K562 (cell line): ENCODE data around the gene JDP2. TPM values are rescaled to one million over a fixed set of nuclear protein-coding genes. Genes with fewer than 3 reads are reported as not detected.

ENCODE experiments used
- ATAC-seq: fragments of 200-7000 bp; cut with Tn5 transposase; 3 replicates; pipeline ENCODE4 v1.9.1; 2020; ENCODE audit warnings: moderate library complexity
- BruUV-seq: library from RNA; stranded (reverse); fragments of 400-500 nt; replicated peaks from 2 replicates; lab custom pipeline; 2021; lab: Mats Ljungman, UMichigan
- CTCF ChIA-PET: fragments of 300-600 bp; formaldehyde crosslinking; extraction: SDS; loops from one replicate; lab custom pipeline; 2021; ENCODE audit warnings: low intra/inter-chr PET ratio; lab: Yijun Ruan, JAX
- POLR2A ChIA-PET: fragments of 300-600, 350-650 bp; sonication (Branson Sonifier 250); formaldehyde crosslinking; extraction: SDS; loops from one replicate; lab custom pipeline; 2021; ENCODE audit warnings: antibody characterized with exemption, inconsistent platforms; lab: Yijun Ruan, JAX
- DNase-seq, 4 experiments: peaks; one replicate each; pipeline versions ENCODE4 v3.0.0 to v3.0.0-alpha.2; 2011 to 2018; ENCODE audit warnings: low spot score in 3 of 4, mixed read lengths in 3 of 4; ENCODE audit errors: extremely low read depth in 1 of 4
- FAIRE-seq: peaks from 2 replicates; lab custom pipeline; 2011; peaks lifted over from hg19 to GRCh38; lab: Jason Lieb, UNC
- H2AFZ ChIP-seq: 2 replicates; pipeline ENCODE4 v1.6.0; 2011; ENCODE audit warnings: low read depth, low read length, control low read depth, inconsistent platforms
- H3K27ac ChIP-seq: fragments of 200-600 bp; 3 replicates; pipeline ENCODE4 v1.8.0; 2011; ENCODE audit warnings: low read depth, mild to moderate bottlenecking, control low read depth, inconsistent platforms, low read length, moderate library complexity, mixed read lengths; ENCODE audit errors: extremely low read depth
- H3K27me3 ChIP-seq, 2 experiments: fragments of 300-600 bp in 1 of 2; 2 replicates in 1 of 2; 3 replicates in 1 of 2; pipeline versions ENCODE4 v1.6.0 to v1.8.0; 2011; ENCODE audit warnings: inconsistent platforms in 2 of 2, low read length in 2 of 2, mild to moderate bottlenecking in 1 of 2, mixed read lengths in 1 of 2, moderate library complexity in 1 of 2; ENCODE audit not compliant: control insufficient read depth in 2 of 2, insufficient read depth in 2 of 2
- H3K36me3 ChIP-seq: fragments of 300-600 bp; 3 replicates; pipeline ENCODE4 v1.8.0; 2011; ENCODE audit warnings: mild to moderate bottlenecking, low read length, inconsistent platforms; ENCODE audit not compliant: control insufficient read depth, insufficient read depth
- H3K4me1 ChIP-seq, 2 experiments: fragments of 200-600 bp in 1 of 2; replicated peaks in 1 of 2; 2 replicates in 1 of 2; 3 replicates in 1 of 2; pipeline versions ENCODE4 v1.5.1 to v1.8.0; 2011; ENCODE audit warnings: inconsistent platforms in 2 of 2, low read length in 2 of 2, mild to moderate bottlenecking in 1 of 2, mixed read lengths in 1 of 2, moderate library complexity in 1 of 2; ENCODE audit not compliant: control insufficient read depth in 2 of 2, insufficient read depth in 2 of 2
- H3K4me2 ChIP-seq: 2 replicates; pipeline ENCODE4 v1.6.1; 2011; ENCODE audit warnings: low read length, control low read depth, inconsistent platforms, mixed read lengths; ENCODE audit not compliant: insufficient read depth
- H3K4me3 ChIP-seq: fragments of 200-600 bp; sonication (generic), shearing (Covaris generic); 2 replicates; pipeline ENCODE4 v1.5.1; 2016; ENCODE audit warnings: control low read depth, inconsistent platforms
- H3K79me2 ChIP-seq: fragments of 200-600 bp; 3 replicates; pipeline ENCODE4 v1.8.0; 2011; ENCODE audit warnings: low read length, inconsistent platforms; ENCODE audit not compliant: control insufficient read depth, insufficient read depth
- H3K9ac ChIP-seq, 2 experiments: 2 replicates each; pipeline versions ENCODE4 v1.6.0 to v1.6.1; 2011; ENCODE audit warnings: low read depth in 2 of 2, low read length in 2 of 2, control low read depth in 1 of 2, inconsistent platforms in 1 of 2, mild to moderate bottlenecking in 1 of 2, mixed read lengths in 1 of 2; ENCODE audit not compliant: insufficient read depth in 1 of 2
- H3K9me1 ChIP-seq: one replicate; pipeline ENCODE4 v1.6.0; 2011; ENCODE audit warnings: inconsistent platforms, mild to moderate bottlenecking, low read length, moderate library complexity; ENCODE audit not compliant: control insufficient read depth, insufficient read depth
- H3K9me3 ChIP-seq: replicated peaks from 2 replicates; pipeline ENCODE4 v1.5.1; 2011; ENCODE audit warnings: low read depth, low read length, inconsistent platforms; ENCODE audit not compliant: control insufficient read depth, insufficient read depth
- H4K20me1 ChIP-seq: replicated peaks from 2 replicates; pipeline ENCODE4 v1.6.1; 2011; ENCODE audit warnings: low read length, inconsistent platforms, mixed read lengths; ENCODE audit not compliant: control insufficient read depth, insufficient read depth
- ARID3B ChIP-seq: fragments of 250-450 bp; sonication (Bioruptor Pico); IDR thresholded peaks from 2 replicates; pipeline ENCODE4 v1.4.0; 2020; ENCODE audit warnings: borderline replicate concordance
- CEBPB ChIP-seq: fragments of 450-650 bp; IDR thresholded peaks from 2 replicates; pipeline ENCODE4 v1.6.1; 2016; ENCODE audit warnings: missing genetic modification characterization, missing compliant biosample characterization
- E4F1 ChIP-seq: fragments of 250-450 bp; sonication (Bioruptor Pico); IDR thresholded peaks from 2 replicates; pipeline ENCODE4 v1.5.0; 2021; ENCODE audit warnings: mild to moderate bottlenecking, borderline replicate concordance
- FOXA3 ChIP-seq, 2 experiments: fragments of 450-650 bp in 1 of 2; sonication (generic) in 1 of 2; formaldehyde crosslinking; IDR thresholded peaks in 1 of 2; conservative IDR thresholded peaks in 1 of 2; 2 replicates each; pipeline versions ENCODE4 v1.4.0 to v1.8.0; 2020 to 2022; ENCODE audit warnings: mild to moderate bottlenecking in 2 of 2, missing genetic modification reagents in 1 of 2
- GATAD2B ChIP-seq: fragments of 450-650 bp; IDR thresholded peaks from 2 replicates; pipeline ENCODE4 v1.6.1; 2017; ENCODE audit warnings: mild to moderate bottlenecking, borderline replicate concordance
- MCM5 ChIP-seq: fragments of 450-650 bp; IDR thresholded peaks from 2 replicates; pipeline ENCODE4 v1.6.1; 2016; ENCODE audit warnings: low read depth
- MEIS2 ChIP-seq: fragments of 450-650 bp; IDR thresholded peaks from 2 replicates; pipeline ENCODE4 v1.6.1; 2014; ENCODE audit warnings: mild to moderate bottlenecking; ENCODE audit not compliant: partially characterized antibody
- RBM39 ChIP-seq: fragments of 200-400 bp; formaldehyde crosslinking; optimal IDR thresholded peaks from 2 replicates; pipeline ENCODE3; 2018; ENCODE audit warnings: low read depth, low read length
- STAG1 ChIP-seq: sonication (generic); formaldehyde crosslinking; IDR thresholded peaks from 2 replicates; pipeline ENCODE4 v1.5.0; 2020; ENCODE audit warnings: missing genetic modification reagents, borderline replicate concordance
- ZKSCAN1 ChIP-seq: fragments of 150-350 bp; IDR thresholded peaks from 2 replicates; pipeline ENCODE4 v1.6.1; 2016; ENCODE audit warnings: low read depth, low read length
- WGBS: fragments of 100-300 bp; shearing (Covaris generic); methylation state at CpG from one replicate; pipeline ENCODE4 v1.1.6; 2016; ENCODE audit warnings: low coverage, mixed read lengths; ENCODE audit not compliant: insufficient coverage; ENCODE audit errors: missing lambda C conversion rate; 5-methylcytosine and 5-hydroxymethylcytosine counted together
- in situ Hi-C: fragments of 300-500 bp; cut with MboI; formaldehyde crosslinking; loops from 4 replicates; pipeline ENCODE4 v1.15.0; 2018; ENCODE audit warnings: inconsistent platforms, mixed read lengths
- intact Hi-C: fragments of 100-400 bp; cut with micrococcal nuclease; formaldehyde crosslinking; loops from 2 replicates; pipeline ENCODE4 v1.14.2; 2022
- polyA plus RNA-seq, 8 experiments: library from polyadenylated mRNA; depleted of rRNA in 4 of 8; stranded (reverse) in 5 of 8; unstranded in 3 of 8; fragments of >200 nt; fragmentation: Nextera tagmentation in 2 of 8; fragmentation: Illumina TruSeq in 1 of 8; extraction: Ambion mirVana in 2 of 8; extraction: Trizol in 1 of 8; gene quantifications; 2 replicates each; pipeline versions ENCODE4 v1.2.1 to v1.2.3, GENCODE V29; 2011 to 2014; ENCODE audit warnings: inconsistent platforms in 1 of 8, missing spikeins in 1 of 8
- total RNA-seq, 7 experiments: library from RNA; depleted of rRNA in 6 of 7; stranded (reverse); fragments of >200 nt in 6 of 7; fragmentation: Illumina TruSeq in 2 of 7; extraction: Trizol in 2 of 7; gene quantifications; 2 replicates each; pipeline versions ENCODE4 v1.2.1 to v1.2.3, GENCODE V29; 2011 to 2021; ENCODE audit warnings: low replicate concordance in 1 of 7

The JDP2 gene
- total and polyA plus RNA-seq, 9 of the 15 experiments (the other 6 are each of a cell fraction or from before 2014, with no cell fraction given): 0.27 to 13.8 (median 3.1) TPM

GRCh38 chr14:75417674-75418073 is 10.1 kb upstream of the JDP2 start:
- Histone ChIP-seq H2AFZ (peak overlapping the region; percentile 54; the same call in 1 of the 2 replicates), H3K4me1 (peaks cover 6 to 15% of the 10 kb centered on the region in 2 experiments; a peak in 3 of 5 replicates), H3K4me3 (no peak overlapping the region), H3K4me2 (peak overlapping the region; percentile 13; the same call in 1 of the 2 replicates), H4K20me1 (no peaks in the 10 kb centered on the region), H3K9me1 (no peaks in the 10 kb centered on the region), H3K9ac (peak overlapping the region in 1 of 2 experiments; percentile 28; a peak in 1 of 4 replicates), H3K9me3 (no peaks in the 10 kb centered on the region), H3K36me3 (no peaks in the 10 kb centered on the region), H3K27ac (no peak overlapping the region), H3K27me3 (no peaks in the 10 kb centered on the region), H3K79me2 (no peaks in the 10 kb centered on the region)
- no peak for FAIRE-seq
- ChIA-PET CTCF (interaction anchor here (0.6 kb wide), 1 partner anchor 82 kb away, joined by 3 read pairs; no protein-coding TSS in a partner anchor), POLR2A (interaction anchor here (0.7 to 0.9 kb wide), 2 partner anchors 16 to 21 kb away, joined by 3 read pairs; no protein-coding TSS in a partner anchor)
- in situ Hi-C loops (no loop called here), intact Hi-C loops (no loop called here)
- TF ChIP-seq ZKSCAN1: no peak
- TF ChIP-seq E4F1 (CRISPR knock-in tag): no peak
- TF ChIP-seq CEBPB (tag): peak; percentile 30; the same call in 1 of the 2 replicates
- TF ChIP-seq STAG1 (CRISPR knock-in tag): no peak
- no peak for TF ChIP-seq ARID3B (CRISPR knock-in tag)
- 0 out of 4 replicates have a peak, but pooled peaks of 1 of the 2 experiments have one; percentile 6 for TF ChIP-seq FOXA3 (CRISPR knock-in tag; conservative IDR thresholded peaks at IDR 0.05 in 1 of 2, IDR thresholded peaks at IDR 0.05 in 1 of 2)
- no peak for TF ChIP-seq RBM39
- TF ChIP-seq MCM5: no peak
- TF ChIP-seq GATAD2B: no peak
- TF ChIP-seq MEIS2: peak; percentile 6
- DNase-seq: peak in 1 of 4 experiments; percentile 12
- BruUV-seq: no TSS peak
- 42% methylated on average over 1 of the region's 1 CpG for WGBS
- ATAC-seq: no peak
